ENCODE results near the gene DLG2.

The DLG2 gene

DNA sequence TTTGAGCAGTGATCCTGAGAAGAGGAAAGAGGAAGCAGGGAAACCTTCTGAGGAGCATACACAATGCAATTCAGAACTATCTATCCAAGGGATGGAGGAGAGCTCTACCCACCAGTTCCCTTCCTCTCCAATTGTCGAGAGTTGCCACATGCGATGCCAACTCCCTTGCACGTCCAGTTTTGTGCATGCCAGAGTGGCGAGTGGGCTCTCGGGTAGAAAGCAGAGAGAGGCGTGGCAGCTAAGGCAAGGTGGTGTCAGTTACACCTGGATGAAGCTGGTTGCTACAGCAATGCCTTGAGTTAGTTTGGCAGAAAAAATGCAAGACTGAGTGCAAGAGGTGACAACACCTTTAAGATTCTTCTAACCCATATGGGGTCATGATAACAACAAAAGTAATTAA lies 1920.6 kb downstream of the DLG2 start:
- Histone ChIP-seq H3K4me1 (ENCODE audit: control insufficient read depth in 1 of 2, insufficient read depth in 1 of 2, low read depth in 1 of 2, low read length in 1 of 2) (no peaks in the 10 kb centered on the region), H3K27ac (no peak overlapping the region), H3K4me3 (ENCODE audit: low read depth in 1 of 2, low read length in 1 of 2) (no peak overlapping the region), H3K9me3 (no peaks in the 10 kb centered on the region), H3K36me3 (no peaks in the 10 kb centered on the region), H3K27me3 (no peaks in the 10 kb centered on the region)
- TF ChIP-seq, protein P1, sequence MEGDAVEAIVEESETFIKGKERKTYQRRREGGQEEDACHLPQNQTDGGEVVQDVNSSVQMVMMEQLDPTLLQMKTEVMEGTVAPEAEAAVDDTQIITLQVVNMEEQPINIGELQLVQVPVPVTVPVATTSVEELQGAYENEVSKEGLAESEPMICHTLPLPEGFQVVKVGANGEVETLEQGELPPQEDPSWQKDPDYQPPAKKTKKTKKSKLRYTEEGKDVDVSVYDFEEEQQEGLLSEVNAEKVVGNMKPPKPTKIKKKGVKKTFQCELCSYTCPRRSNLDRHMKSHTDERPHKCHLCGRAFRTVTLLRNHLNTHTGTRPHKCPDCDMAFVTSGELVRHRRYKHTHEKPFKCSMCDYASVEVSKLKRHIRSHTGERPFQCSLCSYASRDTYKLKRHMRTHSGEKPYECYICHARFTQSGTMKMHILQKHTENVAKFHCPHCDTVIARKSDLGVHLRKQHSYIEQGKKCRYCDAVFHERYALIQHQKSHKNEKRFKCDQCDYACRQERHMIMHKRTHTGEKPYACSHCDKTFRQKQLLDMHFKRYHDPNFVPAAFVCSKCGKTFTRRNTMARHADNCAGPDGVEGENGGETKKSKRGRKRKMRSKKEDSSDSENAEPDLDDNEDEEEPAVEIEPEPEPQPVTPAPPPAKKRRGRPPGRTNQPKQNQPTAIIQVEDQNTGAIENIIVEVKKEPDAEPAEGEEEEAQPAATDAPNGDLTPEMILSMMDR (IDR thresholded peaks at IDR 0.05), result no peak

DNA sequence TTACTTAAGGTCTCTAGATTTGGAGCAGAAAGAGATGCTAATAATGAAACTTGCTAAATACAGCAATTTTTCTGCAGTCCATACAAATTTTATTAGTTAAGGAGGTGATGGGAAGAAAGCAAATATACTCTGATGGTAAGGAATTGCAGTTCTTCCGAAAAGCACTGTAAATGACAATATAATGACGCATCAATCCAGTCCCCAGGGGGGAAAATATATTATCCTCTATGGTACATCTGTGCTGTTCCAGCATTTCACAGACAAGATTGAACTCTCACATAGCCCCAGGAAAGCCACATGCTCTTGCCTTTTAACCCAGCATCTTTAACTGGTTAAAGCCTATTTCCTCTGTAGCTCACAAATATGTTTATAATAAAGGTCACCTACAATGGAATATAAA lies 1924.3 kb downstream of the DLG2 start:
- H3K27me3 ChIP-seq, result no peaks in the 10 kb centered on the region
- TF ChIP-seq, protein P1 (IDR thresholded peaks at IDR 0.05), result no peak
- H3K4me3 ChIP-seq (ENCODE audit: low read depth in 1 of 2, low read length in 1 of 2), result no peak overlapping the region
- H3K36me3 ChIP-seq, result no peaks in the 10 kb centered on the region
- no peaks in the 10 kb centered on the region for H3K9me3 ChIP-seq
- no peak overlapping the region for H3K27ac ChIP-seq
- no peaks in the 10 kb centered on the region for H3K4me1 ChIP-seq (ENCODE audit: control insufficient read depth in 1 of 2, insufficient read depth in 1 of 2, low read depth in 1 of 2, low read length in 1 of 2)

DNA sequence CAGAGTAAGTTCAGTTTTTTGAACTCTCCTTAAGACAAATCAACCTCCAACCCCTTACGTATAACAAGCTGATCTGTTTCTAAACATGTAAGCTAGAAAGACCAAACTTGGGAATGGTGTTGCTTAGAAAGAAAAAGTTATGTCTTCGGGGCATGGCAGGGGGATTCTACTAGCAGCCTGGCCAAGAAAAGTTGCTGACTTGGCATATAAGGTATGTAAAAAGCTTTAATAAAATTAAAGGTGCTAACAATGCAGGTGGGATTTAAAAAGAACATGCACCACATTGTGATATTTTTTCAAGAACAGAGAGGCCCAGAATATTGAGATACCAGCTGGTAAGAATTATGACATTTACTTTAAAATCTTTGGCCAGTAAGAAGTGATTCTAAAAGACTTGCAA lies 1929.6 kb downstream of the DLG2 start:
- Histone ChIP-seq H3K4me1 (ENCODE audit: control insufficient read depth in 1 of 2, insufficient read depth in 1 of 2, low read depth in 1 of 2, low read length in 1 of 2) (no peaks in the 10 kb centered on the region), H3K27me3 (no peaks in the 10 kb centered on the region), H3K4me3 (ENCODE audit: low read depth in 1 of 2, low read length in 1 of 2) (no peak overlapping the region), H3K36me3 (no peaks in the 10 kb centered on the region), H3K27ac (no peak overlapping the region), H3K9me3 (no peaks in the 10 kb centered on the region)
- TF ChIP-seq, protein P1 (IDR thresholded peaks at IDR 0.05), result no peak

DNA sequence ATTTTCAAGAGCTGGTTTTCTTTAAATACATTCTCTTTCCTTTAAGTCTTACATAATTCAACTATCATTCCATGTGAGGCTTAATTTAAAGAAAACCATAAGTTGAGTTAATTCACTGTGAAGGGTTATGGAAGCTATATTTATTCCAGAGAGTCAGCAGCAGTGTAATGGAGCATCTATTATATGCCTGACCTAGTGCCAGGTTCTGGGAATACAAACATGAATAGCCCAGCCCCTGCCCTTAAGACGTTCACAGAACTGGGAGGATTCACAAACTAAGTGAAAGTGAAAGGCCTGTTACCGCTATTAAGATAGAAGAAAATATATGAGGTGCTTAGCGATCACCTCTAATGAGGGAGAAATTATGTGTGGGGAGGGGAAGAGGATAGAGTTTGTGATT lies 1932.1 kb downstream of the DLG2 start:
- no peaks in the 10 kb centered on the region for H3K4me1 ChIP-seq (ENCODE audit: control insufficient read depth in 1 of 2, insufficient read depth in 1 of 2, low read depth in 1 of 2, low read length in 1 of 2)
- no peaks in the 10 kb centered on the region for H3K27me3 ChIP-seq
- no peaks in the 10 kb centered on the region for H3K36me3 ChIP-seq
- H3K27ac ChIP-seq, result no peak overlapping the region
- no peak overlapping the region for H3K4me3 ChIP-seq (ENCODE audit: low read depth in 1 of 2, low read length in 1 of 2)
- TF ChIP-seq, protein P1 (IDR thresholded peaks at IDR 0.05), result no peak
- H3K9me3 ChIP-seq, result no peaks in the 10 kb centered on the region

DNA sequence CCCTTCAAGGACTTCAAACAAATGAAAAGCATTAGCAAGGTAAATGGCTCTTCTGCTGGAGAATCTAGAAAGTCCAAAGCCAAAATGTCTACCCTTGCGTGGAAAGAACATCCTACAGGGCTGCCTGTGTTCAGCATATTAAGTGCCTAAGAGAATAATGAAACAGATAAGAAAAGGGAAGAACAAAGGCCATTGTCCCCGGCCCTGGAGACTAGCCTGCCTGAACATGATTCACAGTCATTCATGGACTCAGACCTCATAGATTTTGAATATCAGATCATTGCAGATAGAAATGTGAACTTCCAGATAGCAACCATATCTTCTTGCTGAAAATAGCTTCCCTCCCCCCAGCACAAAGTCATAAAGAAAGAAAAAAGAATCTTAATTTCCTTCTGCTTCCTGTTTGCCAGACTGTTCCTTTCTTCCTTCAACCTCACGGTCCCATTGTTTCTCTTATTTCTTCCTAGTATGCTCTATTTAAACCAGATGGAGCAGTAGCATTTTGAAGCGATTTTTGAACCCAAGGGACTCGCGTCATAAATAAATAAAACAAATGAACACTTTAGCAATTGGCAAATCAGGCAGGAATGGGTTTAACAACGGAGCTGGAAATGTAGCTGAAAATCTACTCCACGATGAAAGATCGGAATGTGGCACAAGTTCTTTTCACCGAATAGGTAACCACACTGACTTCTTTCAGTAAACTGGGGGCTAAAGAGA lies 1932.8 kb downstream of the DLG2 start:
- H3K27me3 ChIP-seq, result no peaks in the 10 kb centered on the region
- TF ChIP-seq, protein P1 (IDR thresholded peaks at IDR 0.05), result no peak
- H3K9me3 ChIP-seq, result no peaks in the 10 kb centered on the region
- H3K36me3 ChIP-seq, result no peaks in the 10 kb centered on the region
- no peak overlapping the region for H3K27ac ChIP-seq
- H3K4me3 ChIP-seq (ENCODE audit: low read depth in 1 of 2, low read length in 1 of 2), result no peak overlapping the region
- H3K4me1 ChIP-seq (ENCODE audit: control insufficient read depth in 1 of 2, insufficient read depth in 1 of 2, low read depth in 1 of 2, low read length in 1 of 2), result no peaks in the 10 kb centered on the region

All from neutrophil (primary cell).